Stimulated activated naive B cell treated with anti-CD40 and anti-IgM and Interleukin-4, amounts not matched to agents 10 μg/mL and 1 μg/mL and 100 μg/mL, for 72 hours (primary cell): ENCODE measurements around the gene IGFBP7.
A peak's percentile ranks its signal among the peaks of the same experiment; 100 is the strongest.

ENCODE experiments used
- ATAC-seq, 2 donors: fragments of 150-1000 bp; cut with Tn5 transposase; replicated peaks; 2 replicates each; pipeline ENCODE4 v1.10.0; 2021; ENCODE audit warnings: moderate library complexity in 1 of 2
- DNase-seq: peaks from one replicate; pipeline ENCODE4 v3.0.0; 2021
- H3K27ac Mint-ChIP-seq: one replicate; pipeline ENCODE4 v1.8.0; 2022; ENCODE audit warnings: mild to moderate bottlenecking, mixed read lengths
- H3K27me3 Mint-ChIP-seq, 2 donors: one replicate each; pipeline ENCODE4 v1.8.0; 2022; ENCODE audit warnings: mixed read lengths in 2 of 2
- H3K36me3 Mint-ChIP-seq, 2 donors: one replicate each; pipeline ENCODE4 v1.8.0; 2022; ENCODE audit warnings: mixed read lengths in 2 of 2, mild to moderate bottlenecking in 1 of 2
- H3K4me1 Mint-ChIP-seq, 2 donors: one replicate each; pipeline ENCODE4 v1.8.0; 2022; ENCODE audit warnings: mixed read lengths in 2 of 2, mild to moderate bottlenecking in 1 of 2
- H3K4me3 Mint-ChIP-seq, 2 donors: one replicate each; pipeline ENCODE4 v1.8.0; 2022; ENCODE audit warnings: mild to moderate bottlenecking in 2 of 2, mixed read lengths in 2 of 2, moderate library complexity in 1 of 2
- H3K9me3 Mint-ChIP-seq, 2 donors: one replicate each; pipeline ENCODE4 v1.8.0; 2022; ENCODE audit warnings: mixed read lengths in 2 of 2, mild to moderate bottlenecking in 1 of 2

IGFBP7 gene

DNA sequence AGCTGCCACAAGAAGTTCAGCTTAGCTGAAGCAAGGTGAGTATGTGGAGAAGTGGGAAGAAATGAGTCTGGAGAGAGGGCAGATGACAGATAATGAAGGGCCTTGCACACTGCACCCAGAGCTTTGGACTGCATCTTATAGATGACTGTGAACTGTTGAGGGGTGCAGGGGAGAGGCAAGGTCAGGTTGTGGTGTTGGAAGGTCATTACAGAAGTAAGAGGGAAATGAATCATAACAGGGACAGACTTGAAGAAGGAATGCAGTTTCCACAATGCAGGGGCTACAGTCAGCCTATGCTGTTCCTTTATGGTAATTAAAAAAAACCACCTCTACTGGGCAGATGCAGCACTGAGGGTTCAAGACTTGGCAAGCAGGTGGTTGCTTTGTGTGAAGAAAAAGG, 4.8 kb upstream of the IGFBP7 start:
- DNase-seq: no peak
- peaks cover 9 to 30% of the 10 kb centered on the region in 2 donors for H3K27me3 Mint-ChIP-seq

DNA sequence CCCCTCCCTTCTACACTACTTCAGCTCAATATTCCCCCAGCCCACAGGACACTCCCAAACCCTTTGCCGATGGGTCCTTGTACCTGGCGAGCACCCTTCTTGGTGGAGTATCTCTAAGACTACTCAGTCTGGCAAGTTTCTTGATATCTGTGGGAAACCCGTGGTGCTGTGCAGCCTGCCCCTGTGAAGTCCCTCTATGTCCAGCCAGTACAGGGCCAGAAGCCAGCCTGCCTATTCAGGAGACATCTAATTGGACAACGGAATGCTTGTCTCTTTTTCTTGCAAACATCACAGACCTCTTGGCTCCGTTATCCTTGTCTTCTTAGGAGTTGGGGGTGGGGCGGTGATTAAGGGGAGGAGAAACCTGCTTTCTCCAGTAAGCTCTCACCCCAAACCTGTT, 3.7 kb upstream of the IGFBP7 start:
- Mint-ChIP-seq H3K4me3 (no peak overlapping the region), H3K36me3 (no peaks in the 10 kb centered on the region), H3K4me1 (peaks cover 13 to 33% of the 10 kb centered on the region in 2 donors), H3K27me3 (peaks cover 18 to 27% of the 10 kb centered on the region in 2 donors), H3K9me3 (no peaks in the 10 kb centered on the region), H3K27ac (no peak overlapping the region)
- no peak for ATAC-seq
- DNase-seq: no peak

More for the DNA sequence above, 4.8 kb upstream of the IGFBP7 start:
- Mint-ChIP-seq H3K4me1 (peaks cover 13 to 24% of the 10 kb centered on the region in 2 donors), H3K36me3 (no peaks in the 10 kb centered on the region), H3K9me3 (no peaks in the 10 kb centered on the region), H3K27ac (no peak overlapping the region), H3K4me3 (no peak overlapping the region)
- ATAC-seq: no peak

DNA sequence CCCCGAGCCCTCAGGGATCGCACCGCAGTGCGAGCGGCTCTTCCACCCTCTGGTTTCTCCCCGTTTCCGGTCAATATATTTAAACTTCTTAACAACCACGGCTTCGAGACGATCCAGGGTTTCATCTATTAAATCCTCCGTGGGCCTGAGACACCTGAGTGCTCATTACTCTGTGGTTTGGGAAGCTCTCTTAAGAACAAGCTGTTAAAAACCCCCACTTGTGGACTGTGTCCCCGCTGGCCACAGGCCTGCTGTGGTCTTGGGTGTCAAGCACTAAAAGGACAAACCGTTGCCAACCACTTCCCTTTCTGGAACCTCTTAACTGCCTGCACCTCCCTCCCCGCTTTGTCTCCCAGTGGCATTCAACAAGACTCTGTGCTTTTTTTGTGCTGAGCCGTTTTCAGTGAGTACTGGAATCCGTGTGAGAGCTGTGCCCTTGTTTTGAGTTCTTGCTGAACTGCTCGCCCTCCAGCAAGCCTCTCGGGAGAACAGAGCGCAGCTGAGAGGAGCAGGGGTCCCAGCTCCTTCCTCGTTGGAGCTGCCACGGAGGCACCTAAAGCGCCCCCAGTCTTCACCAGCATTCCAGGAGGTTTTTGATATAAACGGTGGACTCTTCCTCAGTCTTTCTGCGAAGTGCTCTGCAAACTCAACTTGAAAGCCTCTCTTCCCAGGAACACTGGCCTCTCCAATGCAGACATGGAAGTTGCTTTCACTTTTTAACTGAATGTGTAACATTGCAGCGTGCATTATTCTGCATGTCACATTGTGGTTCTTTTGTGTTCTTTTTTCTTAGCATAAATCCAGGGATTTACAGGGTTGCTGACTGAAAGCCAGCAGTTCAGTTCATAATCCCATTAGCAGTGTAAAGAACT, 691 bp upstream of the IGFBP7 start:
- Mint-ChIP-seq H3K36me3 (no peaks in the 10 kb centered on the region), H3K27ac (peak overlapping the region; percentile 91), H3K9me3 (no peaks in the 10 kb centered on the region), H3K4me3 (peak overlapping the region; percentile 87 to 90), H3K27me3 (peaks cover 31 to 32% of the 10 kb centered on the region in 2 donors), H3K4me1 (peaks cover 13 to 33% of the 10 kb centered on the region in 2 donors)
- DNase-seq (no peak), ATAC-seq (peak; percentile 72 to 73)

DNA sequence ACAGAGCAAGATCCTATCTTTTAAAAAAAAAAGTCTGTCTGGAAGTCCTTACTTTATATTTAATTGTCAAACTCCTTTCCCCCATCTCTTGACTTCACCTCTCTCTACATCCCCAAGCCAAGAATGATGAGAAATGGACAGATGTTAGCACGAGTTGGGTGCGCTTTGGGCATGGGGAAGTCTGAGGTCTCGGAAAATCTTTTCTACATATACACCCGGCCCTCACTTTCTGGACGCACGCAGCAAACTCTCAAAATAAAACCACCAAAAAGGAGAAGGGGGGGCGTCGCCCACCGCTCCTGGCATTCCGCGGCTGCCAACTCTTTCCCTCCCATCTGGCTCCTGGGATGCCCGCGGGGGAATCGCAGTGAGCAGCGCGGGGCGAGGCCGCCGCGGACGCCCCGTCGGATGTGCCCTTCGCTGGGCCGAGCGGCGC, 756 bp downstream of the IGFBP7 start:
- no peaks in the 10 kb centered on the region for H3K9me3 Mint-ChIP-seq
- ATAC-seq: no peak
- peaks cover 13 to 33% of the 10 kb centered on the region in 2 donors for H3K4me1 Mint-ChIP-seq
- H3K27ac Mint-ChIP-seq: no peak overlapping the region
- no peak for DNase-seq
- peak overlapping the region; percentile 45 to 76 for H3K4me3 Mint-ChIP-seq
- peaks cover 31 to 32% of the 10 kb centered on the region in 2 donors for H3K27me3 Mint-ChIP-seq
- H3K36me3 Mint-ChIP-seq: no peaks in the 10 kb centered on the region

DNA sequence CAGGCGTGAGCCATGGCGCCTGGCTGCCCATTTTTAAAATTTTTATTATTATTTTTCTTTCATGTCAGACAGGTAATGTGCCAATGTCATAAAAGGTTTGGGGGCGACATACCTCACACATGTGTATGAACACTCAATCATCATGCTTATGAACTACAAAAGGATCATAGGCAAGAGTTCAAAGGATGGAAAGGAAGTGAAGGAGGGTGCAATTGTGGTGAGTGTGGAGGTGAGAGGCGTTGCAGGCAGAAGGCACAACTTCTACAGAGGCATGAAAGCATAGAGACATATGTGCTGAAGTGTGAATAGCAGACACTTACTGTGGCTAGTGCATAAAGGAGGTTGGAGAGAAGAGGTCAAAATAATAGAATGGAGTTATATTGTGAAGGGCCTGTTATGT, 4.0 kb downstream of the IGFBP7 start:
- Mint-ChIP-seq H3K4me1 (peaks cover 7 to 17% of the 10 kb centered on the region in 2 donors), H3K4me3 (no peak overlapping the region), H3K36me3 (no peaks in the 10 kb centered on the region), H3K9me3 (no peaks in the 10 kb centered on the region), H3K27me3 (peaks cover 20 to 30% of the 10 kb centered on the region in 2 donors), H3K27ac (no peak overlapping the region)
- DNase-seq (no peak), ATAC-seq (no peak)

DNA sequence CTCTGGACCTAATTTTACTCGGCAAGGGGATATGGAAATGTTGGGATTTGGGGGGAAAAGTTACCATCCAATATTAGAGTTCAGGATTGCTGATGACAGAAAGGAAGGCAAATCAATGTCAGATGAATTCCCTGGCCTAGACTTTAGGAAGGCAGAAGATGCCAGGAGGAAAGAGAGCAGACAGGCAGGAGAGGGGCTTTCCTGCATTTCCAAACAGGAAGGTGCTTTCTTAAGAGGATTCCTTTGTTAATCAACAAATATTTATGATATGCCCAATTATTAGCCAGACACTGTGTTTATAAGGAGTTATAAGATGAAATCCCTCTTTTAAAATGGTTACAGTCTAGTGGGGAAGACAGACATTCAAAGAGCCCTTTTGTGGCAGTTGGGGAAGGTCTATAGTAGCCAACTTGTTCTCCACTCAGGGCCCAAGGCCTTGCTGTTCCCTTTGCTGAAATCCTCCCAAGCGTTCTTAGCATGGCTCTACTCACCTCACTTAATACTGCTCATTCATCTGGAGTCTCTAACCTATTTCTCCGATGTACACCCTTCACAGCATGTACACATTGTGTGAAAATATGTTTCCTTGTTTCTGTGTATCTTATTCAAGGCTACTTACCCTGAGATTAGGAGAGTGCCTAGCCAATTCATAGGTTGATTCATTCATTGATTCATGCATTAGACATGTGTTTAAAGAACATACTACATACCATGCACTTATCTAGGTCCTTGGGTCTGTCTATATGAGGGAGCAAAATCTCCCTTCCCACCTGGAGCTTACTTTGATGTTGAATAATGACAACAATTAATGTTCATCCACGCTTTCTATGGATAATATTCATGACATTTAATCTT, 5.3 kb downstream of the IGFBP7 start:
- peaks cover 0 to 8% of the 10 kb centered on the region in 2 donors for H3K4me1 Mint-ChIP-seq
- no peak overlapping the region for H3K27ac Mint-ChIP-seq
- no peak for DNase-seq
- H3K4me3 Mint-ChIP-seq: no peak overlapping the region
- H3K9me3 Mint-ChIP-seq: no peaks in the 10 kb centered on the region
- ATAC-seq: no peak
- H3K27me3 Mint-ChIP-seq: peaks cover 12 to 22% of the 10 kb centered on the region in 2 donors
- H3K36me3 Mint-ChIP-seq: no peaks in the 10 kb centered on the region

DNA sequence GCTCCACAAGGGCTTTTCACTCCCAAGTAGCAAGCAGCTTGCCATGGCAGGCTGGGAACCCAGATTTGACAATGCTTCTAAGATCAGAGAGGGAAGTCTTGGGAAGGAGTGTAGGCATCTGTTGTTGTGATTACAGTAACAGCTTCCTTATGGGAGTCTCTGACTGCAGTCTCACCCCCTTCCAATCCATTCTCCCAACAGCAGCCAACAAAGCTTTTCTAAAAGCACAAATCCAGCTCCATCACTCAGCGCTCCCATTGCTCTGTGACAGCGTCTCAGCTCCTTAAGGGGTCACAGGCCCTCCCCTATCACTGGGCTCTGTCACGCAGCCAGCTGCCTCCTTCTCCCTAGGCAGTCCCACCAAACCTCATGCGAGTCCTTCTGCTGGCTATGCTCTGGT, 7.1 kb downstream of the IGFBP7 start:
- no peak for DNase-seq
- no peaks in the 10 kb centered on the region for H3K36me3 Mint-ChIP-seq

DNA sequence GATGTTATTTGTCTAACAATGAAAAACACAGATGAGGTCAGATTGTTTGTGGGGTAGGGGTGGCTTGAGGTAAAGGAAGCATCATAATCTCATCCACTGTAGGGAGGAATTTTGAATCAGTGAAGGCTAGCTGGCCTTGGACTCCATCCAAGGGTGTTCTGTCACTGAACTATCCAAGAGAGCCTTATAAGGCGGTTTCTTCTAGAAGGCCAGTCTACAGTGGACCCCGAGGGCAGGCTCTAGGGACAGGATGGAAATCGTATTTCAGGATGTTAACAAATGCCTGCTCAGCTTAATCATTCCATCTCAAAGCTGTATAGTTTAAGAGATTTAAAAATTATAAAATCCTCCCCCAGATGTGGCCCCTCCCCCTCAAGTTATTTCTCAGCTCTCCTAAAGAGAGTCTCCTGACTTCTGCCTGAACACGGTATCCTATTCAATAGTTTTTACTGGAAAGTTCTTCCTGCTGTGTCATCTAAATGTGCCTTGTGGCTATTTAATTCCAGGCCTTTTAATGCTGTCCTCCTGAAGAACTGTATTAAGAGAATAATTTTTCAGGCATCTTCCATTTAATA, 8.0 kb downstream of the IGFBP7 start:
- Mint-ChIP-seq H3K27ac (no peak overlapping the region), H3K4me3 (no peak overlapping the region), H3K9me3 (no peaks in the 10 kb centered on the region), H3K27me3 (peaks cover 0 to 5% of the 10 kb centered on the region in 2 donors), H3K4me1 (no peaks in the 10 kb centered on the region), H3K36me3 (no peaks in the 10 kb centered on the region)
- ATAC-seq (no peak), DNase-seq (no peak)

More for the DNA sequence above, 7.1 kb downstream of the IGFBP7 start:
- no peak overlapping the region for H3K4me3 Mint-ChIP-seq
- peaks cover 0 to 5% of the 10 kb centered on the region in 2 donors for H3K27me3 Mint-ChIP-seq
- ATAC-seq: no peak
- no peaks in the 10 kb centered on the region for H3K4me1 Mint-ChIP-seq
- no peaks in the 10 kb centered on the region for H3K9me3 Mint-ChIP-seq
- H3K27ac Mint-ChIP-seq: no peak overlapping the region

DNA sequence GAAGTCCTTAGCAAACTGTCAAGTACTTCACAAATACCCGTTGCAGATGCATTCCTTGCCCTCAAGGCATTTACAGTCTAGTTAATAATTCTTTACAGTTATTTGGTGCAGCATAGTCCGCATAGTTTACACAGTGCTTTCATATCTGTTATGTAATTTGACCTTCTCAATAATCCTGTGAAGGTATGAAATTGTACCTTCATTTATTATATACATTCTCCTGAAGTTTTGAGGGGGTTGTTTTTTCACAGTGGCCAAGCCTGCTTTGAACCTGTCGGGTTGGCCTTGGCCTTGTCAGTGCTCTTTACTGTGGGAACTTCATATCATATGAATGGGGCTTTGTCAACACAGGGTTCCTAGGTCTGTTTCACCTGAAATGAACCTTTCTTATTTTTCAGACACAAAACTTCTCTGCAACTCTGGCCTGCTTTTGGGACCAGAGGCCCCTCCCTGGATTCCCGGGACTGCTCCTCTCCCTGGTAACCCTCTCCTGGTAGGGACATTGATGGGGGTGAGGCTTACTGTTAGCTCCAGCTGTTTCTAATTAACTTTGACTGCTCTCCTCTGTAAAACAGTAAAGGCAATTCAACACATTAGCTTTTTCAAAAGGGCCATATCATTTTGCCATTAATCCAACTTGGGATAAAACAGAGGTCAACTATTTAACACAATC, 9.1 kb downstream of the IGFBP7 start:
- no peak for DNase-seq

DNA sequence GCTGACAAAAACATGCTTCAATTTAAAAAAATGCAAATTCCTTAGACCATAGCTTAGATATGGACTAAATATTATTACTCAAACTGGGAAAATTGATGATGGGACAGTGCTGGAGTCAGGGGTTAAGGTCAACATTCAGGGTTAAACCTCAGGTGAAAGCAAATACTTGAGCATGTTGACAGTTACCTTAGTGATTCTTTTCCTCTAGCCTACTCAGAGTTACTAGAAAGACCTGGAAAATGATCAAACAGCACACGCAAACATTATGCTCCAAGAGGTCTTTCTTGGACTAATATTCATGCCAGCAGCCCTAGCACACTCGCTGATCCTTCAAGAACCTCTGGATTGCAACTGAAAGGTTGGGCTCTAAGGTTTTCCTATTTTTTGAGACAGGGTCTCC, 10.8 kb downstream of the IGFBP7 start:
- no peaks in the 10 kb centered on the region for H3K9me3 Mint-ChIP-seq
- no peaks in the 10 kb centered on the region for H3K4me1 Mint-ChIP-seq

More for the DNA sequence above, 9.1 kb downstream of the IGFBP7 start:
- Mint-ChIP-seq H3K4me3 (no peak overlapping the region), H3K36me3 (no peaks in the 10 kb centered on the region), H3K9me3 (no peaks in the 10 kb centered on the region), H3K27me3 (peaks cover 0 to 2% of the 10 kb centered on the region in 2 donors), H3K27ac (no peak overlapping the region), H3K4me1 (no peaks in the 10 kb centered on the region)
- ATAC-seq: no peak

DNA sequence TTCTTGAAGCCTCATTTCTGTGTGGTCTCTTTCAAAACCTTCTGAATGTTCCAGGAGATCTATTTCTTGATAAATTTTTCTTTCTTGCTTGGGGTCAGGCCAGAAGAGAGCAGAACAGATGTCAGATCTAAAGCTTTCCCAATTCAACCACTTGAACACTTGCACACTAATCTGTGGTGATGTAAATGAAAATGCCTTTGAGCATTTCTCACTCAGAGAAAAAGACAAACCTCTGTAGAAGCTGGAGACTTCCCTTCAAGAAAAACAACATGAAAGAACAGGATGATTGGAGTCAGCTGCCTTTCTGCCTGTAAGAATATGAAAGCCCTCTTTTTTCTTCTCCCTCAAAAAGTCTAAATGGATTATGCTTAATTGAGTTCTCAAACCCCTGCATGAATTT, 11.2 kb downstream of the IGFBP7 start:
- no peaks in the 10 kb centered on the region for H3K4me1 Mint-ChIP-seq
- DNase-seq: no peak
- H3K36me3 Mint-ChIP-seq: no peaks in the 10 kb centered on the region
- no peaks in the 10 kb centered on the region for H3K27me3 Mint-ChIP-seq
- H3K27ac Mint-ChIP-seq: no peak overlapping the region
- H3K9me3 Mint-ChIP-seq: no peaks in the 10 kb centered on the region
- no peak overlapping the region for H3K4me3 Mint-ChIP-seq
- no peak for ATAC-seq

More for the DNA sequence above, 10.8 kb downstream of the IGFBP7 start:
- DNase-seq (no peak), ATAC-seq (no peak)
- Mint-ChIP-seq H3K27ac (no peak overlapping the region), H3K4me3 (no peak overlapping the region), H3K27me3 (no peaks in the 10 kb centered on the region), H3K36me3 (no peaks in the 10 kb centered on the region)

DNA sequence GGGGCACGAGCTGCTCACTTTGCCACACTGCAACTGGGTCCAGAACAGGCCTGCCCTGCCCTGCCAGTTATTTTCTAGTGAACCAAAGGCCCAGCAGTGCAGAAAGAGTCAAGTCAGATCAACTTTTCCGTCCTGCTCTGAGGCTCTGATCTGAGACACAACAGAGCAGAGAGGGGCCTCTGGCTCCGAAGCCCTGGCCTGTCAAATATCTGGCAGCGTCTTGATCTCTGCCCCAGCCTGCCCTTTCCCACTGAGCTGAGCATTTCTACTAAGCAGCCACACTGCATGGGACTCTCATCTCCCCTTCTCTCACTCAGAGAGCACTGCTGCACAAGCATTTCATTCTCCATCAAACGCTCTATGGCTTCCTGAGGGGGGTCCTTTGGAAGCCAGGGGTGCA, 11.8 kb downstream of the IGFBP7 start:
- Mint-ChIP-seq H3K27ac (no peak overlapping the region), H3K36me3 (no peaks in the 10 kb centered on the region), H3K27me3 (no peaks in the 10 kb centered on the region), H3K4me3 (no peak overlapping the region), H3K9me3 (no peaks in the 10 kb centered on the region), H3K4me1 (no peaks in the 10 kb centered on the region)
- ATAC-seq (no peak), DNase-seq (no peak)

DNA sequence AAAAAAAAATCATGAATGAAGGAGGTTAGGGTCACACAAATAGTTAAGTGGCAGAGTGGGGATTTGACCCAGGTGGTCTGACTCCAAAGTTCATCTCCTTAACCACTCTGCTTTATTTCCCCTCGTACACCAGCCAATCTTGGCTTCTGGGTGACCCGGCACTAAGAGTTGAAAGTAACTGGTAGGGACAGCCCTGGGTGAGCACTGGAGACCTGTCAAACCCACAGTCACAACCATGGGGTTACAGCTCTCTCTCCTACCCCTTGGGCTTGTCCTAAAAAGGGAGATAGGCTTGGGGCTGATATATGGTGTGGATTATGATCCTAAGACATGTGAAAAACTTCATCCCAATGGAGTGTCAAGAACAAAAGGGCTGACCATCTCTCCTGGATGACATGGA, 12.5 kb downstream of the IGFBP7 start:
- Mint-ChIP-seq H3K4me3 (no peak overlapping the region), H3K9me3 (no peaks in the 10 kb centered on the region), H3K27me3 (no peaks in the 10 kb centered on the region), H3K36me3 (no peaks in the 10 kb centered on the region), H3K4me1 (no peaks in the 10 kb centered on the region), H3K27ac (no peak overlapping the region)
- no peak for DNase-seq
- ATAC-seq: no peak

DNA sequence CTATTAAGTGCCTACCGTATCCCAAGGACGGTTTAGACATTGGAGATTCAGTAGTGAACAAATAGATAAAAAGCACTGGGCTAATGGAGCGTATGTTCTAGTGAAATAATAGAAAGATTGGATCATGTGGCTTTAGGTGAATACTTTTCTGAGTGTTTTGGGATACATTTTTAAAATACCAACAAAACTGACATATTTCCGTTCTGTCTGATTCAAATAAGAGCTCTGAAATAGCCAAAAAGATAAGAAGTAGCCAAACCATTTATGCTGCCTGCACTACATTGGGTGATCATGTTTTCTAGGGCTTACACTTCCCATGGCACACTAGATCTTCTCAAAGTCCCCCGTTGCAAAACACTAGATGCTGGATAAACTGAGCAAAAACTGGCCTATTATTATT, 14.2 kb downstream of the IGFBP7 start:
- Mint-ChIP-seq H3K4me3 (no peak overlapping the region), H3K9me3 (no peaks in the 10 kb centered on the region), H3K4me1 (no peaks in the 10 kb centered on the region), H3K27me3 (no peaks in the 10 kb centered on the region), H3K27ac (no peak overlapping the region), H3K36me3 (no peaks in the 10 kb centered on the region)
- ATAC-seq (no peak), DNase-seq (no peak)
